HCT116 (cell line): ENCODE data around the gene DAPK1. TPM values are rescaled to one million over a fixed set of nuclear protein-coding genes. Genes with fewer than 3 reads are reported as not detected.

Source experiments
- ATAC-seq: fragments of 200-7000 bp; cut with Tn5 transposase; 2 replicates; pipeline ENCODE4 v1.9.1; 2020; ENCODE audit warnings: mild to moderate bottlenecking, moderate library complexity
- BruUV-seq: library from RNA; stranded (reverse); fragments of 400-500 nt; replicated peaks from 2 replicates; lab custom pipeline; 2021; lab: Mats Ljungman, UMichigan
- CTCF ChIA-PET: fragments of 300-600 bp; sonication (Branson Sonifier 250); formaldehyde crosslinking; loops from one replicate; lab custom pipeline; 2021; ENCODE audit warnings: antibody characterized with exemption; lab: Charles Lee
- POLR2A ChIA-PET: fragments of 300-600, 350-600 bp; sonication (Branson Sonifier 250); formaldehyde crosslinking; loops from one replicate; lab custom pipeline; 2021; ENCODE audit warnings: antibody characterized with exemption; lab: Charles Lee
- RAD21 ChIA-PET, 2 experiments: fragments of 300-600 bp; sonication (Branson Sonifier 250); formaldehyde crosslinking; loops; one replicate each; lab custom pipeline; 2023; ENCODE audit warnings: low total read pairs in 2 of 2; ENCODE audit not compliant: uncharacterized antibody in 2 of 2, unreplicated experiment in 2 of 2, low non-redundant PET in 1 of 2; lab: Charles Lee
- DNase-seq: peaks from one replicate; pipeline ENCODE4 v3.0.0-alpha.2; 2010; ENCODE audit warnings: low read depth, low spot score
- H2AFZ ChIP-seq: fragments of 200-600 bp; shearing (Covaris generic), sonication (generic); 2 replicates; pipeline ENCODE4 v1.6.1; 2017; ENCODE audit warnings: low read depth, mixed run types, mixed read lengths, antibody characterized with exemption, low read length; ENCODE audit not compliant: poor library complexity, severe bottlenecking
- H3K27ac ChIP-seq: 2 replicates; pipeline ENCODE4 v1.5.1; 2012; ENCODE audit warnings: low read depth, low read length
- H3K27me3 ChIP-seq: fragments of 200-600 bp; sonication (generic); 2 replicates; pipeline ENCODE4 v1.6.1; 2016; ENCODE audit warnings: mixed run types, low read length, mixed read lengths; ENCODE audit not compliant: insufficient read depth
- H3K36me3 ChIP-seq, 2 experiments: fragments of 200-500 bp in 1 of 2; fragments of 200-600 bp in 1 of 2; sonication (Bioruptor generic) in 1 of 2; sonication (generic) in 1 of 2; 2 replicates each; pipeline versions ENCODE4 v1.5.1 to v1.6.1; 2014 to 2016; ENCODE audit warnings: low read length in 2 of 2, inconsistent platforms in 1 of 2, mixed read lengths in 1 of 2, mixed run types in 1 of 2; ENCODE audit not compliant: insufficient read depth in 2 of 2, control insufficient read depth in 1 of 2
- H3K4me1 ChIP-seq, 2 experiments: fragments of 200-600 bp in 1 of 2; sonication (generic) in 1 of 2; 2 replicates each; pipeline versions ENCODE4 v1.5.1 to v1.6.1; 2012 to 2017; ENCODE audit warnings: low read length in 2 of 2, inconsistent platforms in 1 of 2, mild to moderate bottlenecking in 1 of 2, mixed read lengths in 1 of 2, mixed run types in 1 of 2, moderate library complexity in 1 of 2; ENCODE audit not compliant: insufficient read depth in 2 of 2, control insufficient read depth in 1 of 2
- H3K4me2 ChIP-seq: fragments of 200-600 bp; sonication (generic); 2 replicates; pipeline ENCODE4 v1.6.1; 2017; ENCODE audit warnings: mixed run types, low read length, mixed read lengths
- H3K4me3 ChIP-seq, 2 experiments: fragments of 200-600 bp in 1 of 2; sonication (generic) in 1 of 2; replicated peaks in 1 of 2; 2 replicates each; pipeline ENCODE4 v1.5.1; 2011 to 2016; ENCODE audit warnings: low read length in 2 of 2, control low read depth in 1 of 2, low read depth in 1 of 2, mild to moderate bottlenecking in 1 of 2, mixed read lengths in 1 of 2, mixed run types in 1 of 2
- H3K79me2 ChIP-seq: fragments of 200-600 bp; sonication (generic); 2 replicates; pipeline ENCODE4 v1.6.1; 2017; ENCODE audit warnings: mild to moderate bottlenecking, mixed run types, low read length, moderate library complexity, mixed read lengths; ENCODE audit not compliant: insufficient read depth
- H3K9ac ChIP-seq: fragments of 200-600 bp; sonication (generic); 2 replicates; pipeline ENCODE4 v1.6.1; 2016; ENCODE audit warnings: low read length, mixed read lengths
- H3K9me2 ChIP-seq: fragments of 200-600 bp; sonication (generic), shearing (Covaris generic); 2 replicates; pipeline ENCODE4 v1.6.1; 2017; ENCODE audit warnings: mixed run types, mild to moderate bottlenecking, moderate library complexity; ENCODE audit not compliant: insufficient read depth
- H3K9me3 ChIP-seq, 2 experiments: fragments of 200-500 bp in 1 of 2; fragments of 200-600 bp in 1 of 2; sonication (Bioruptor generic) in 1 of 2; sonication (generic) in 1 of 2; 2 replicates each; pipeline ENCODE4 v1.6.1; 2014 to 2017; ENCODE audit warnings: low read length in 2 of 2, mixed read lengths in 2 of 2, inconsistent platforms in 1 of 2, low read depth in 1 of 2, mild to moderate bottlenecking in 1 of 2, mixed run types in 1 of 2, moderate library complexity in 1 of 2; ENCODE audit not compliant: control insufficient read depth in 1 of 2, insufficient read depth in 1 of 2
- H4K20me1 ChIP-seq: fragments of 200-600 bp; sonication (generic), shearing (Covaris generic); 2 replicates; pipeline ENCODE4 v1.6.1; 2017; ENCODE audit warnings: mixed run types, mild to moderate bottlenecking, moderate library complexity; ENCODE audit not compliant: insufficient read depth
- CEBPB ChIP-seq: IDR thresholded peaks from 2 replicates; pipeline ENCODE4 v1.6.1; 2012; ENCODE audit warnings: low read depth
- CTCF ChIP-seq, 3 experiments: fragments of 200-600 bp in 1 of 3; sonication (generic) in 1 of 3; IDR thresholded peaks in 2 of 3; conservative IDR thresholded peaks in 1 of 3; 2 replicates each; pipeline ENCODE4 v1.5.1; 2012 to 2017; ENCODE audit warnings: low read depth in 2 of 3, low read length in 2 of 3, antibody characterized with exemption in 1 of 3, borderline replicate concordance in 1 of 3, control low read depth in 1 of 3, mild to moderate bottlenecking in 1 of 3, mixed read lengths in 1 of 3, mixed run types in 1 of 3, moderate library complexity in 1 of 3; ENCODE audit not compliant: insufficient read depth in 1 of 3
- EGR1 ChIP-seq: IDR thresholded peaks from 2 replicates; pipeline ENCODE4 v1.6.1; 2012; ENCODE audit warnings: low read depth
- EZH2phosphoT487 ChIP-seq: fragments of 200-600 bp; IDR thresholded peaks from 2 replicates; pipeline ENCODE4 v1.6.1; 2018; ENCODE audit warnings: antibody characterized with exemption, borderline replicate concordance
- FOSL1 ChIP-seq: IDR thresholded peaks from 2 replicates; pipeline ENCODE4 v1.6.1; 2012; ENCODE audit warnings: low read depth
- POLR2AphosphoS5 ChIP-seq: IDR thresholded peaks from 2 replicates; pipeline ENCODE4 v1.6.1; 2011; ENCODE audit warnings: mild to moderate bottlenecking, low read depth, low read length, moderate library complexity
- SIN3A ChIP-seq: IDR thresholded peaks from 2 replicates; pipeline ENCODE4 v1.6.1; 2012; ENCODE audit warnings: low read depth
- SP1 ChIP-seq: IDR thresholded peaks from 2 replicates; pipeline ENCODE4 v1.6.1; 2012; ENCODE audit warnings: low read depth
- SRF ChIP-seq: IDR thresholded peaks from 2 replicates; pipeline ENCODE4 v1.6.1; 2012; ENCODE audit warnings: low read depth
- TCF7L2 ChIP-seq: IDR thresholded peaks from 2 replicates; pipeline ENCODE4 v1.7.0; 2011; ENCODE audit warnings: borderline replicate concordance, inconsistent platforms; ENCODE audit not compliant: insufficient read depth, insufficient read length; ENCODE audit errors: extremely low read depth
- intact Hi-C: fragments of 100-400 bp; cut with micrococcal nuclease; formaldehyde crosslinking; loops from 2 replicates; pipeline ENCODE4 v1.10.0; 2022
- total RNA-seq: library from RNA; stranded (reverse); gene quantifications from one replicate; pipeline ENCODE4 v1.2.1, GENCODE V29; 2021; ENCODE audit not compliant: unreplicated experiment
- TF ChIP-seq, protein P1 (sequence below): IDR thresholded peaks from 2 replicates; pipeline ENCODE4 v1.6.1; 2012; ENCODE audit warnings: low read depth

The DAPK1 gene
- total RNA-seq, 1 experiment from 2014 or later = 5.6 TPM

GRCh38 chr9:87475463-87475862 lies 22.2 kb upstream of the DAPK1 start:
- no peaks in the 10 kb centered on the region for H4K20me1 ChIP-seq
- H3K27ac ChIP-seq = no peak overlapping the region
- TF ChIP-seq SIN3A = no peak
- TF ChIP-seq EGR1 = no peak
- no peak for TF ChIP-seq FOSL1
- TF ChIP-seq SP1 = no peak
- TF ChIP-seq CEBPB = no peak
- TF ChIP-seq POLR2AphosphoS5 = no peak
- no peak for TF ChIP-seq CTCF (IDR thresholded peaks at IDR 0.05 in 2 of 3, conservative IDR thresholded peaks at IDR 0.05 in 1 of 3; ENCODE audit: borderline replicate concordance in 1 of 3, insufficient read depth in 1 of 3, low read depth in 2 of 3, low read length in 2 of 3)
- no peak for TF ChIP-seq SRF
- TF ChIP-seq EZH2phosphoT487 = no peak
- TF ChIP-seq, protein P1, sequence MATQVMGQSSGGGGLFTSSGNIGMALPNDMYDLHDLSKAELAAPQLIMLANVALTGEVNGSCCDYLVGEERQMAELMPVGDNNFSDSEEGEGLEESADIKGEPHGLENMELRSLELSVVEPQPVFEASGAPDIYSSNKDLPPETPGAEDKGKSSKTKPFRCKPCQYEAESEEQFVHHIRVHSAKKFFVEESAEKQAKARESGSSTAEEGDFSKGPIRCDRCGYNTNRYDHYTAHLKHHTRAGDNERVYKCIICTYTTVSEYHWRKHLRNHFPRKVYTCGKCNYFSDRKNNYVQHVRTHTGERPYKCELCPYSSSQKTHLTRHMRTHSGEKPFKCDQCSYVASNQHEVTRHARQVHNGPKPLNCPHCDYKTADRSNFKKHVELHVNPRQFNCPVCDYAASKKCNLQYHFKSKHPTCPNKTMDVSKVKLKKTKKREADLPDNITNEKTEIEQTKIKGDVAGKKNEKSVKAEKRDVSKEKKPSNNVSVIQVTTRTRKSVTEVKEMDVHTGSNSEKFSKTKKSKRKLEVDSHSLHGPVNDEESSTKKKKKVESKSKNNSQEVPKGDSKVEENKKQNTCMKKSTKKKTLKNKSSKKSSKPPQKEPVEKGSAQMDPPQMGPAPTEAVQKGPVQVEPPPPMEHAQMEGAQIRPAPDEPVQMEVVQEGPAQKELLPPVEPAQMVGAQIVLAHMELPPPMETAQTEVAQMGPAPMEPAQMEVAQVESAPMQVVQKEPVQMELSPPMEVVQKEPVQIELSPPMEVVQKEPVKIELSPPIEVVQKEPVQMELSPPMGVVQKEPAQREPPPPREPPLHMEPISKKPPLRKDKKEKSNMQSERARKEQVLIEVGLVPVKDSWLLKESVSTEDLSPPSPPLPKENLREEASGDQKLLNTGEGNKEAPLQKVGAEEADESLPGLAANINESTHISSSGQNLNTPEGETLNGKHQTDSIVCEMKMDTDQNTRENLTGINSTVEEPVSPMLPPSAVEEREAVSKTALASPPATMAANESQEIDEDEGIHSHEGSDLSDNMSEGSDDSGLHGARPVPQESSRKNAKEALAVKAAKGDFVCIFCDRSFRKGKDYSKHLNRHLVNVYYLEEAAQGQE = no peak
- TF ChIP-seq TCF7L2 = no peak
- TF ChIP-seq, all 23 proteins: peak for 0
- H3K4me3 ChIP-seq = no peak overlapping the region
- H3K9me2 ChIP-seq = no peaks in the 10 kb centered on the region
- no peak overlapping the region for H3K4me2 ChIP-seq
- no peak for DNase-seq
- no peak overlapping the region for H3K9ac ChIP-seq
- no peaks in the 10 kb centered on the region for H3K27me3 ChIP-seq
- no peaks in the 10 kb centered on the region for H3K9me3 ChIP-seq
- no peaks in the 10 kb centered on the region for H3K36me3 ChIP-seq
- ChIA-PET CTCF (no interaction called here), POLR2A (no interaction called here), RAD21 (no interaction called here)
- H3K4me1 ChIP-seq = no peaks in the 10 kb centered on the region
- intact Hi-C loops = no loop called here
- BruUV-seq = no TSS peak
- ATAC-seq = no peak
- no peaks in the 10 kb centered on the region for H3K79me2 ChIP-seq
- H2AFZ ChIP-seq = no peak overlapping the region
